NOMO-1 treated with DMSO at 0.1 percent for 48 hours (cell line): ENCODE data around the gene GDPD4.

Source experiments
- DNase-seq: peaks from one replicate; lab custom pipeline; 2025; ENCODE audit not compliant: unreplicated experiment; lab: John Stamatoyannopoulos, UW

The GDPD4 gene

GRCh38 chr11:77299528-77299993 is 1.9 kb downstream of the GDPD4 start:
- no peak for DNase-seq

GRCh38 chr11:77294040-77294439 is 7.4 kb downstream of the GDPD4 start:
- DNase-seq = no peak

- no peak for DNase-seq
These were observed 11.7 kb downstream of the GDPD4 start for GRCh38 chr11:77289737-77290136.

GRCh38 chr11:77287615-77288273 is 13.7 kb downstream of the GDPD4 start:
- DNase-seq = no peak

GRCh38 chr11:77287136-77287535 is 14.3 kb downstream of the GDPD4 start:
- no peak for DNase-seq

- DNase-seq = no peak
These were observed 16.7 kb downstream of the GDPD4 start for GRCh38 chr11:77284476-77285468.

GRCh38 chr11:77283101-77283500 is 18.4 kb downstream of the GDPD4 start:
- DNase-seq = no peak

- DNase-seq = no peak
These were observed 22.6 kb downstream of the GDPD4 start for GRCh38 chr11:77278595-77279506.

- DNase-seq = no peak
These were observed 25.2 kb downstream of the GDPD4 start for GRCh38 chr11:77276271-77276670.

GRCh38 chr11:77270921-77271320 is 30.6 kb downstream of the GDPD4 start:
- DNase-seq = no peak

- no peak for DNase-seq
These were observed 31.9 kb downstream of the GDPD4 start for GRCh38 chr11:77269484-77270123.

- DNase-seq = no peak
These were observed 33.5 kb downstream of the GDPD4 start for GRCh38 chr11:77267962-77268361.

GRCh38 chr11:77266766-77267165 is 34.7 kb downstream of the GDPD4 start:
- no peak for DNase-seq

- DNase-seq = no peak
These were observed 38.7 kb downstream of the GDPD4 start for GRCh38 chr11:77262803-77263202.

- DNase-seq = no peak
These were observed 41.8 kb downstream of the GDPD4 start for GRCh38 chr11:77259641-77260040.

- no peak for DNase-seq
These were observed 47.8 kb downstream of the GDPD4 start for GRCh38 chr11:77253690-77254089.

GRCh38 chr11:77252555-77253270 is 48.8 kb downstream of the GDPD4 start:
- no peak for DNase-seq

GRCh38 chr11:77250881-77251640 is 50.4 kb downstream of the GDPD4 start:
- no peak for DNase-seq

- no peak for DNase-seq
These were observed 52.1 kb downstream of the GDPD4 start for GRCh38 chr11:77249427-77249826.
